GM19397 (cell line): Measurements from ENCODE around the gene COASY.

Source experiments
- ATAC-seq: cut with Tn5 transposase; IDR thresholded peaks from one replicate; pipeline ENCODE4 v1.9.1; 2021; ENCODE audit warnings: mild to moderate bottlenecking, moderate library complexity; ENCODE audit not compliant: unreplicated experiment

COASY gene

GRCh38 chr17:42561897-42562387 is at the start of gene COASY:
TSS of gene COASY (plus strand) at chr17:42562148. CDS start at chr17:42562623, 475 bp downstream.
- ATAC-seq: no peak

GRCh38 chr17:42512246-42512645 is 49.7 kb upstream of the COASY start:
- ATAC-seq: no peak

- no peak for ATAC-seq
Observed at GRCh38 chr17:42512733-42513251, 49.2 kb upstream of the COASY start.

- ATAC-seq: no peak
Observed at GRCh38 chr17:42513686-42514085, 48.3 kb upstream of the COASY start.

GRCh38 chr17:42514279-42514678 is 47.7 kb upstream of the COASY start:
- ATAC-seq: no peak

- ATAC-seq: no peak
Observed at GRCh38 chr17:42514867-42515266, 47.1 kb upstream of the COASY start.

- no peak for ATAC-seq
Observed at GRCh38 chr17:42517516-42517915, 44.4 kb upstream of the COASY start.

- no peak for ATAC-seq
Observed at GRCh38 chr17:42518046-42518754, 43.7 kb upstream of the COASY start.

GRCh38 chr17:42518755-42519545 is 43.0 kb upstream of the COASY start:
- ATAC-seq: no peak

- ATAC-seq: no peak
Observed at GRCh38 chr17:42519546-42520491, 42.1 kb upstream of the COASY start.

- ATAC-seq: no peak
Observed at GRCh38 chr17:42520540-42520951, 41.4 kb upstream of the COASY start.

GRCh38 chr17:42521036-42521435 is 40.9 kb upstream of the COASY start:
- ATAC-seq: no peak

GRCh38 chr17:42521666-42522262 is 40.2 kb upstream of the COASY start:
- ATAC-seq: no peak

- no peak for ATAC-seq
Observed at GRCh38 chr17:42522263-42522790, 39.6 kb upstream of the COASY start.

GRCh38 chr17:42522798-42523278 is 39.1 kb upstream of the COASY start:
- no peak for ATAC-seq

GRCh38 chr17:42525221-42525620 is 36.7 kb upstream of the COASY start:
- no peak for ATAC-seq

- ATAC-seq: no peak
Observed at GRCh38 chr17:42526031-42526444, 35.9 kb upstream of the COASY start.

GRCh38 chr17:42527932-42528331 is 34.0 kb upstream of the COASY start:
- no peak for ATAC-seq

- ATAC-seq: no peak
Observed at GRCh38 chr17:42529061-42529460, 32.9 kb upstream of the COASY start.

GRCh38 chr17:42530952-42531454 is 30.9 kb upstream of the COASY start:
- ATAC-seq: no peak
